PFSK-1 (cell line): ENCODE data around the gene CSRP2.

Experiments used
- FOXP2 ChIP-seq: optimal IDR thresholded peaks from 2 replicates; pipeline ENCODE3; 2011; ENCODE audit warnings: borderline replicate concordance, control low read depth, inconsistent platforms; ENCODE audit not compliant: insufficient read depth; ENCODE audit errors: extremely low read length, extremely low read depth
- POLR2AphosphoS5 ChIP-seq: IDR thresholded peaks from 2 replicates; pipeline ENCODE4 v1.6.1; 2012; ENCODE audit warnings: low read depth, mild to moderate bottlenecking, control low read depth, low read length, moderate library complexity
- SIN3A ChIP-seq: IDR thresholded peaks from 2 replicates; pipeline ENCODE4 v1.6.1; 2012; ENCODE audit warnings: mild to moderate bottlenecking, low read length, moderate library complexity, borderline replicate concordance; ENCODE audit not compliant: insufficient read depth
- TAF1 ChIP-seq: IDR thresholded peaks from 2 replicates; pipeline ENCODE4 v1.6.1; 2012; ENCODE audit warnings: low read length, control low read depth, borderline replicate concordance; ENCODE audit not compliant: insufficient read depth
- TF ChIP-seq, protein P1 (sequence below), 2 experiments: IDR thresholded peaks; 2 replicates each; pipeline versions ENCODE4 v1.6.1 to v1.8.0; 2011 to 2012; ENCODE audit warnings: low read depth in 2 of 2, low read length in 2 of 2, control low read depth in 1 of 2, inconsistent platforms in 1 of 2, mild to moderate bottlenecking in 1 of 2, moderate library complexity in 1 of 2; ENCODE audit not compliant: insufficient read depth in 1 of 2

The CSRP2 gene

DNA sequence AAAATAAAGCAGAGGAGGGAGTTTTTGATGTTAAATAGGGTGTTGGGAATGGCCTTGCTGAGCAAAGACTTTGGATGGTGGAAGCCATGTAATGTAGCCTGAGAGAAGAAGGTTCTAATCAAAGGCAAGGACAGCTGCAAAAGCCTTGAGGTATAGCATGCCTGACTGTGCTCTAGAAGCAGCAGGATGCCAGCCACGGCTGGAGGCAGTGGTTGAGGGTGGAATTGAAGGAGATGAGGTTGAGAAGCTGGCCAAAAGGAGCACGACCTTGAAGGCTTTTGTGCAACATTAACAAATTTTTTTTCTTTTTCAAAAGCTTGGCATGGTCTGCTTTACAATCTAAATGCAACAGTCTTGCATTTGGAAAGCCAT lies 42.3 kb upstream of the CSRP2 start:
- no peak for TF ChIP-seq POLR2AphosphoS5
- no peak for TF ChIP-seq SIN3A
- TF ChIP-seq FOXP2, result no peak
- TF ChIP-seq, protein P1, sequence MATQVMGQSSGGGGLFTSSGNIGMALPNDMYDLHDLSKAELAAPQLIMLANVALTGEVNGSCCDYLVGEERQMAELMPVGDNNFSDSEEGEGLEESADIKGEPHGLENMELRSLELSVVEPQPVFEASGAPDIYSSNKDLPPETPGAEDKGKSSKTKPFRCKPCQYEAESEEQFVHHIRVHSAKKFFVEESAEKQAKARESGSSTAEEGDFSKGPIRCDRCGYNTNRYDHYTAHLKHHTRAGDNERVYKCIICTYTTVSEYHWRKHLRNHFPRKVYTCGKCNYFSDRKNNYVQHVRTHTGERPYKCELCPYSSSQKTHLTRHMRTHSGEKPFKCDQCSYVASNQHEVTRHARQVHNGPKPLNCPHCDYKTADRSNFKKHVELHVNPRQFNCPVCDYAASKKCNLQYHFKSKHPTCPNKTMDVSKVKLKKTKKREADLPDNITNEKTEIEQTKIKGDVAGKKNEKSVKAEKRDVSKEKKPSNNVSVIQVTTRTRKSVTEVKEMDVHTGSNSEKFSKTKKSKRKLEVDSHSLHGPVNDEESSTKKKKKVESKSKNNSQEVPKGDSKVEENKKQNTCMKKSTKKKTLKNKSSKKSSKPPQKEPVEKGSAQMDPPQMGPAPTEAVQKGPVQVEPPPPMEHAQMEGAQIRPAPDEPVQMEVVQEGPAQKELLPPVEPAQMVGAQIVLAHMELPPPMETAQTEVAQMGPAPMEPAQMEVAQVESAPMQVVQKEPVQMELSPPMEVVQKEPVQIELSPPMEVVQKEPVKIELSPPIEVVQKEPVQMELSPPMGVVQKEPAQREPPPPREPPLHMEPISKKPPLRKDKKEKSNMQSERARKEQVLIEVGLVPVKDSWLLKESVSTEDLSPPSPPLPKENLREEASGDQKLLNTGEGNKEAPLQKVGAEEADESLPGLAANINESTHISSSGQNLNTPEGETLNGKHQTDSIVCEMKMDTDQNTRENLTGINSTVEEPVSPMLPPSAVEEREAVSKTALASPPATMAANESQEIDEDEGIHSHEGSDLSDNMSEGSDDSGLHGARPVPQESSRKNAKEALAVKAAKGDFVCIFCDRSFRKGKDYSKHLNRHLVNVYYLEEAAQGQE (IDR thresholded peaks at IDR 0.05; ENCODE audit: insufficient read depth in 1 of 2, low read depth in 2 of 2, low read length in 2 of 2), result no peak
- no peak for TF ChIP-seq TAF1

DNA sequence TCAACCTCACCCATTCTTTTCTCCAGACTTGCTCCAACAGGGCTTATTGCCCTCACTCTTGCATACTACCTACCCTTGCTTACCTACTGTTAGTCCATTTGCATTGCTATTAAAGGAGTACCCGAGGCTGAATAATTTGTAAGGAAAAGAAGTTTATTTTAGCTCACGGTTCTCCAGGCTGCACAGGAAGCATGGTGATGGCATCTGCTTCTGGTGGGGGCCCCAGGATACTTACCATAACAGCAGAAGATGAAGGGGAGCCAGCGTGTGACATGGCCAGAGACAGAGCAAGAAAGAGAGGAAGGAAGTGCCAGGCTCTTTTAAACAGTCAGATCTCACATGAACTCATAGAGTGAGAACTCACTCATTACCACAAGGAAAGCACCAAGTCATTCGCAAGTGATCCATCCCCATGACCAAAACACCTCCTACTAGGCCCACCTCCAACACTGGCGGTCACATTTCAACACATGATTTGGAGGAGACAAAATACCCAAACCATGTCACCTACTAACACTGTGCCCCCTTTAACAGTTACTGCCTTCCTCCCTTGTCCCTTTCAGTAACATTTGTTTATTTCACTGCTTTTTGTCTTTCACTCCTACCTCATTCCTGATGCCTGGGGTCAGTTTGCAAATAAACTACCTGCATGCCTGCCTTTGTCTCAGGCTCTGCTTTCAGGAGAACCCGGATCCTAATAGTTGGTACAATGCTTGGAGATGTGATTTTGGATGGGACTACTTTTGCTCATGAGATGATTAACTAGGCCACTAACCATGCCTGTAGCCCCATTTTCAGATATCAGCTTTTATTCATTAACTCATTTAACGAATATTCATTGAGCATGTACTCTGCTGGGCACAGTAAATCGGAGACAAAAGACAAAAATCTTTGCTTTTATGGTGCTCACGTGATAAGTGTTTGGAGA lies 41.6 kb upstream of the CSRP2 start:
- TF ChIP-seq, protein P1 (IDR thresholded peaks at IDR 0.05; ENCODE audit: insufficient read depth in 1 of 2, low read depth in 2 of 2, low read length in 2 of 2), result no peak
- TF ChIP-seq SIN3A (no peak), FOXP2 (no peak), POLR2AphosphoS5 (no peak), TAF1 (no peak)

DNA sequence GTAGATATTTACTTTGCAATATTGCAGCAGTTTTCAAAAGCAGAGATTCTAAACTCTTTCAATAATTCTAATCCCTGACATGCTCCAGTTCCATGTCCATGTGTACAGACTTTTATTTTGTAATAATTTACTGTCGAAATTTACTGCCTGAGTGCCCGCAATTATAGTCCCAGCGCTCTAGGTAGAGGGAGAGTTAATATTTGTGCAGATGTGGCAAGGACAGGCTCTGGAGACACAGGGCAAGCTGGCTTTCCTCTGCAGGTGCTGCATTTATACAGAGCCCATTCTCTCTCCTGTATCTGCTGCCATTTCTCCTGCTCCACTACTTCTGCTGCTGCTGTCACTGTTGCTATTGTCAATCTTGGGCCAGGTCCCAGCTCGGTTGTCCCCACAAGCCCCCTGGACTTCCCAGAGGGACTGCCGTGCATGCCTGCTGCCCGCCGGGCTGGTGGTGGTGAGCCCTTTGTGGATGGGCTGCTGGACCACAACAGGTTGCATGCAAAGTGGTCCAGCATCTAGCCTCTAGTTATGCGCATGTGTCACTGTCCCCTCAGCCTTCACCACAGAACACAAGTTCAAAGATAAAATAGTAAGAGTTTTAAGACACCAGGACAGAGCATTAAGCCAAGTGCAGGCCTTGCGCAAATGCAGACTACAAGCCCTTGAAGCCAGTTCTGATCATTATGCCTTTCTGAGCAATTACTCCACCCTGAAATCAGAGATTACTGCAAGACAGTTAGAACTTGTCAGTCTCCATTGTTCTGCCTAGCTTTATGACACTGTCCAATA lies 40.8 kb upstream of the CSRP2 start:
- TF ChIP-seq POLR2AphosphoS5 (no peak), FOXP2 (no peak)

DNA sequence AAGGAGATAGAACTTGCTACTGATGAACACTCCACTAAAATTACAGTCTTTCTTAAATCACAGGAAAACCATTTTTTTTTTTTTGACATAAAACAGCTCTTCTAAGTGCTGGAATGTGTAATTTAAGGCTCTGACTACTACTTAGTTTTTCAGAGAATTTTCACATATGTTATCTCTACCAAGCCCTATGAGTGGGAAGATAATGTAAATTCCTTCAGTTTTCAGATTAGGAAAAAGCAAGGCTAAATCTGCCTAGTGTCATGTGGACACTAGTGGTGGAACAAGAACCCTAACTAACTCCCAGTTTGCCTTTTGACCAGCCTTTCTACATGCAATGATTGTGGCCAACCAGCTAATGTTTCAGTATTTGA lies 37.3 kb upstream of the CSRP2 start:
- TF ChIP-seq SIN3A (no peak), TAF1 (no peak), FOXP2 (no peak), POLR2AphosphoS5 (no peak)
- TF ChIP-seq, protein P1 (IDR thresholded peaks at IDR 0.05; ENCODE audit: insufficient read depth in 1 of 2, low read depth in 2 of 2, low read length in 2 of 2), result no peak

DNA sequence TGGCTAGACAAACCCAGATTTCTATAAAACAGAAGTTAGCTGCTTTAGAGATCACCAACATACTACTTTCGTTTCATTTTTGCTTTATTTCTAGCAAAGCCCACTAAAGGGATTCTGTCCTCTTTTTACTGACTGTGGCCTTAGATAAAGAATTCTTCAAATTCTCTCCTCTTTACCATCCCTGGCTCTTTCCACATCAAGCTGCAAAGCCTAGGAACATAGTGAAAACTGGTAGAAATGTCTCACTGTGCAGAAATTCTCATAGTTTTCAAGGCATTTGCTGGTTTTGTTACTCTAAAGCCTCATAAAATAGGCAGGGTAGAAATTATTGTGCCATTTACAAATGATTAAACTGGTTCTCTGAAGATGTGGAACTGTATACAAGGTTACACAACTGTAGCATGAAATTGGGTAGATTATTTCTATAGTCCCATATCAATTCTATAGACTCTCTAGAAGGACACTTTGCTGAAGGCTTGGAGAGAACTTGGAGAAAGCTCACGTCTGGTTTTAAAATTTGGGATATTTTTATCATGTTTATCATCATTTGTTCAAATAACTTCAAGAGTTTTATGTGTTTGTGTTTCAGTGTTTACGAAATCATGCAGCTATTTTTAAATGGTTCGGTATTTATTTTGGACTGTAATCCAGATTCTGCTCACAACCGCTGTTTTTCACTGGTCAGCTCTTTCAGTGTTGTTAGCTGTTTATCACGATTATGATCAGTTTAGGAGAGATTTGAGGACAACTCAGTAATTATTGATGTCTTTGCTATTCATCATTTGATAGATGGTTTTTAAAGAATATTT lies 36.7 kb upstream of the CSRP2 start:
- TF ChIP-seq SIN3A (no peak), TAF1 (no peak), FOXP2 (no peak), POLR2AphosphoS5 (no peak)
- TF ChIP-seq, protein P1 (IDR thresholded peaks at IDR 0.05; ENCODE audit: insufficient read depth in 1 of 2, low read depth in 2 of 2, low read length in 2 of 2), result no peak
